Measurements from ENCODE around the gene RFT1.

- TF ChIP-seq CTCF (conservative IDR thresholded peaks at IDR 0.05 in 1 of 2, IDR thresholded peaks at IDR 0.05 in 1 of 2; ENCODE audit: extremely low read depth in 1 of 2, insufficient read depth in 1 of 2, low read depth in 1 of 2, low read length in 2 of 2) (no peak), EZH2 (IDR thresholded peaks at IDR 0.05; ENCODE audit: borderline replicate concordance, low read length) (no peak)
These were observed 40.3 kb upstream of the RFT1 start for GRCh38 chr3:53170325-53171063.

Measured in mammary epithelial cell (primary cell).